WI38 (cell line): Measurements from ENCODE around the gene GZMM.

Source experiments
- H3K4me3 ChIP-seq: 2 replicates; pipeline ENCODE4 v1.5.1; 2011; ENCODE audit warnings: low read depth, mild to moderate bottlenecking, control low read depth, low read length
- CTCF ChIP-seq: IDR thresholded peaks from 2 replicates; pipeline ENCODE4 v1.5.1; 2012; ENCODE audit warnings: low read depth, mild to moderate bottlenecking, control low read depth, low read length

The GZMM gene

GRCh38 chr19:590750-591098 lies 46.9 kb downstream of the GZMM start:
- TF ChIP-seq CTCF = no peak
- no peak overlapping the region for H3K4me3 ChIP-seq

GRCh38 chr19:591099-591958 lies 47.5 kb downstream of the GZMM start:
- TF ChIP-seq CTCF = no peak
- H3K4me3 ChIP-seq = no peak overlapping the region

GRCh38 chr19:592101-592500 lies 48.2 kb downstream of the GZMM start:
- no peak overlapping the region for H3K4me3 ChIP-seq

GRCh38 chr19:593055-593454 lies 49.2 kb downstream of the GZMM start:
- TF ChIP-seq CTCF = no peak
- no peak overlapping the region for H3K4me3 ChIP-seq

More at GRCh38 chr19:592101-592500, 48.2 kb downstream of the GZMM start:
- TF ChIP-seq CTCF = no peak

- H3K4me3 ChIP-seq = no peak overlapping the region
- no peak for TF ChIP-seq CTCF
Measured at GRCh38 chr19:593505-593904, 49.7 kb downstream of the GZMM start.

GRCh38 chr19:594265-594870 lies 50.5 kb downstream of the GZMM start:
- H3K4me3 ChIP-seq = no peak overlapping the region
- no peak for TF ChIP-seq CTCF
